ENCODE data around the gene ARRB2.
"Not testable (repeated sequence)": the region's sequence is repeated elsewhere in the genome, so short reads cannot be mapped to it uniquely, and the experiment has no call there.

ARRB2 gene

DNA sequence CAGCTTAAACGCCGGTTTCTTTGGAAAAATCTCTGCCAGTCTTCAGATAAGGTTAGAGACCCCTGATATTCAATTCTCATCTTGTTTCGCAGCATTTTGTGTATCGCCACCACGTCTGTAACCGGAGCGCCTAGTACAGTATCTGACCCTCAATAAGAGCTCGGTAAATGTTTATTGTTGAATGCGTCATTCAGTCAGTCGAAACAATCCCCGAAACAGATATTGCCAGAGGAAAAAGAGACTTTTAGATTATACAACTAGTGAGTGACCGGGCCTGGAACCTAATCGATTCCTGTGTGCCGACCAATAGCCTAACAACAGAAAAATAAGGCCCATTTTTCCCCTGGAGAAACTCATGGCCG lies 7.1 kb upstream of the ARRB2 start:
- DNase-seq (ENCODE audit: low spot score), result no peak

DNA sequence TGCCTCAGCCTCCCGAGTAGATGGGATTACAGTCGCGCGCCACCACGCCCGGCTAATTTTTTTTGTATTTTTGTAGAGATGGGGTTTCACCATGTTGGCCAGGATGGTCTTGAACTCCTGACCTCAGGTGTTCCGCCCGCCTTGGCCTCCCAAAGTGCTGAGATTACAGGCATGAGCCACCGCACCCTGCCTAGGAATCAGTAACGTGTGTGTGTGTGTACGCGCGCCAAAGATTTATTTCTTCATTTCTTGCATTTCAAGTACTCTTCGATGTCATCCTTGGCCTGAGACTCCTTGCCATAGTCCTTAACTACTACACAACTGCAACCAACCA lies 5.9 kb upstream of the ARRB2 start:
- not testable (repeated sequence) for DNase-seq (ENCODE audit: low spot score)

DNA sequence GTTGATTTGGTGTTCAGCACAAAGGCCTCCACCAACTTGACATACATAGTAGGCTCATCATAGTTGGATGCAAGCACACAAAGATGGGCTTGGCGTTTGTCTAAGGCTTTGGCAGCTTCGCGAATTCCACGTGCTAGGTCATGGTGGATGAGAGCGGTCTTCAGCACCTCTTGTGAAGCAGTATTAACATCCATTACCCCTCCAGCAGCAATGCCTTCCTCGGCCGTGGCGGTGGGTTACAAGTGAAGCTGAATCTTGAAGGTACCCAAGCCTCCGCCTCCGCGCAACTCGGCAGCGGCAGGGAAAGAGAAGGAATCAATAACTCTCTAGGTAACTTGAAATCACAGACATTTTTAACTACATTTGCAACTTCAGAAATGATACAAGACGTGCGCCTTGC lies 5.4 kb upstream of the ARRB2 start:
- no peak for DNase-seq (ENCODE audit: low spot score)

DNA sequence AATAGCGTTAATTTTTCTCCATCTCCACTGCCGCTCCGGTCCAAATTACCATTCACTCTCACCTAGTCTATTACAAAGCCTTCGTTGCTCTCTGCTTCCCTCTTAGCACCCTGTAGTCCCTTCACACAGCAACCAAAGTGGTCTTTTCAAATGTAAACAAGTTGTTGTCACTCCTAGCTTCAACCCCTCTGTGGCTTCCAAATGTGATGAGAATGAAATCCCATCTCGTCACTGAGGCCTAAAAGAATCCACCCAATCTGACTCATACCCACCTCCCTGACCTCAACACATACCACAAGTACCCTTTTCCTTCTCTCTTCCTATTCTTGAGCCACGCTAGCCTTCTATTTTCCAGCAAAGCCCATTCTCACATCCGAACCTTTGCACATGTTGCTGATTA lies 4.3 kb upstream of the ARRB2 start:
- peak; percentile 52 for DNase-seq (ENCODE audit: low spot score)

DNA sequence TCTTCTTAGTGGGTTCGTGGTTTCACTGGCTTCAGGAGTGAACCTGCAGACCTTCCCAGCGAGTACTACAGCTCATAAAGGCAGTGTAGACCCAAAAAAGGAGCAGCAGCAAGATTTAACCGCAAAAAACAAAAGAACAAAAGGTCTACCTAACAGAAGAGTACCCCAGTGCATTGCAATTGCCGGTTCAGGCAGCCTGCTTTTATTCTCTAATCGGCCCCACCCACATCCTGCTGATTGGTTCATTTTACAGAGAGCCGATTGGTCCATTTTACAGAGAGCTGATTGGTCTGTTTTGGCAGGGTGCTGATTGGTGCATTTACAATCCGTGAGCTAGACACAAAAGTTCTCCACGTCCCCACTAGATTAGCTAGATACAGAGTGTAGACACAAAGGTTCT lies 2.0 kb upstream of the ARRB2 start:
- peak; percentile 15 for DNase-seq (ENCODE audit: low spot score)

DNA sequence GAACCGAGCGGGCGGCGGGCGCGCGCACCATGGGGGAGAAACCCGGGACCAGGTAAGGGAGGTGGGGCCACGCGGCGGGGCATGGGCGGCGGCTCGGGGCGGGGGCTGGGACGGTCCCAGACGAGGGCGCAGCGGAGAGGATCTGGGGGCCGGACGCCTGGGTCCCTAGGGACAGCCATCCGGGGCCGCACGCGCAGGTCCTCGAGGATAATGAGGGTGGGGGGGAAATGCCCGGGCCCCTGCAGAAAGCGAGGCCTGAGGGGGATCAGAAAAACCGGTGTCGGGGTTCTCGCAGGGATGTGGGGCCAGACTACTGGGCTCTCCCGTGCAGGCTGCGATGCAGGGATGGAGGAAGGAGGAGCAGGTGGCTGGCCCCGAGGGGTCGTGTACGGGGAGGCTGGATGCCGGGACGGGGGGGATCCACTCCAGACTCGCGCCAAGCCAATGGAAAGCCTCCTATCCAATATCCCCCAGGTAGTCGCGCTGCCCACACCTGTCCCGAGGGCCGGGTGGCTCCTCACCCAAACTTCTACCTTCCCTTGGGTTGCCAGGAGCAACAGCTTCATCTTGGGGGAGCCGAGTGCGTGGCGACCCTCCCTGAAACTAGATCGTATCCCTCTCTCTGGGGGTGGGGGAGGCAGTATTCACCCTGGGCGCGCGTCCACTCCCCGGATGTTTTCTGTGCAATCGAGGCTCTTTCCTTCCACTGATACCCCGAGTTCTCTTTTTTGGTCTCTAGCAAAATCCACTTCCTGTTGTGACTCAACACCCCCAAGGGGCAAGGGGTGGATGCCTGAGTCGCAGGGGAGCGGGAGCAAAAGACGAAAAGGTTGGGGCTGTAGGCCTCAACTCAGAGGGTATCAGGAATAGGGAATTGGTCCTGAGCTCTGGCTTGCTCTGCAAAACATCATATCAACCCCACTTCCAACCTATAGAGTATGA lies 532 bp downstream of the ARRB2 start:
- DNase-seq (ENCODE audit: low spot score), result no peak

DNA sequence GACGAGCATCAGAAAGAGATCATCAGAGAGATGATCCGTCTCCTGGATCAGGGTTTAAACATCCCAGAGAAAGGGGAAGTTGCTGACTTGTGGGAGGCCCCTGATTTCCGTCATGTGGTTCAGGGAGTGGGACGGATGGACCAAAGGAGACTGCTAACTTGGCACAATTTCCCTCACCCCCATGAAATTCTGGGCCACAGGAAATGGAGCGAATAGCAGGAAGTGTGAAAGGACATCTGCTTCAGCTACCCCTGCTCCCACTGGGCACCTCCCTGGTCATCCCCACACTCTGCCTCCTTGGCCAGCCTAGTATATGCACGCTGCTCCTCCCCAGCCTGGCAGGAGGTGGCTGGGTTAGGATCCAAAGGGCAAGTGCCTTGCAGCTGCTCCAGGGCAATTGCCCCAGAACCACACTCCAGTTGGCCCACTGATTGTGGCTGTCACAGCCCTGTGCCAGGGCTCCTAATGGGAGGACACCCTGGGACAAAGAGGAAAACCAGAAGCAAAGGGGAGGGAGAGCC lies 1.3 kb downstream of the ARRB2 start:
- DNase-seq (ENCODE audit: low spot score), result no peak

DNA sequence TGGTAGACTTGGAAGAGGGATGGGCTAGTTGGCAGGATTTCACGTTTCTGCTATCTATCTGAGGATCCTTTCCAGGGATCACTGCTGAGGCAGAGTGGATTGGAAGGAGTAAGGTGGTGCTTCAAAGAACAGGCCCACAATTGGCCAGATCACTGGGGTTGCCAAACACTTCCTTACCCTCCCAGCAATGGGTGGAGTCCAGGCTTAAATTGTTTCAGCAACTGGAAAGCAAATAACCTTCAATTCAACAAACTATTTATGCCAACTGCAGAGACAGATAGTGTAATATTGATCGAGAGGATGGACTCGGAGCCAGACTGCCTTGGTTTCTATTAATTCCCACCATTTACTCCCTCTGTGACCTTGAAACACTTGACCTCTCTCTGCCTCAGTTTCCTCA lies 2.1 kb downstream of the ARRB2 start:
- DNase-seq (ENCODE audit: low spot score), result no peak

DNA sequence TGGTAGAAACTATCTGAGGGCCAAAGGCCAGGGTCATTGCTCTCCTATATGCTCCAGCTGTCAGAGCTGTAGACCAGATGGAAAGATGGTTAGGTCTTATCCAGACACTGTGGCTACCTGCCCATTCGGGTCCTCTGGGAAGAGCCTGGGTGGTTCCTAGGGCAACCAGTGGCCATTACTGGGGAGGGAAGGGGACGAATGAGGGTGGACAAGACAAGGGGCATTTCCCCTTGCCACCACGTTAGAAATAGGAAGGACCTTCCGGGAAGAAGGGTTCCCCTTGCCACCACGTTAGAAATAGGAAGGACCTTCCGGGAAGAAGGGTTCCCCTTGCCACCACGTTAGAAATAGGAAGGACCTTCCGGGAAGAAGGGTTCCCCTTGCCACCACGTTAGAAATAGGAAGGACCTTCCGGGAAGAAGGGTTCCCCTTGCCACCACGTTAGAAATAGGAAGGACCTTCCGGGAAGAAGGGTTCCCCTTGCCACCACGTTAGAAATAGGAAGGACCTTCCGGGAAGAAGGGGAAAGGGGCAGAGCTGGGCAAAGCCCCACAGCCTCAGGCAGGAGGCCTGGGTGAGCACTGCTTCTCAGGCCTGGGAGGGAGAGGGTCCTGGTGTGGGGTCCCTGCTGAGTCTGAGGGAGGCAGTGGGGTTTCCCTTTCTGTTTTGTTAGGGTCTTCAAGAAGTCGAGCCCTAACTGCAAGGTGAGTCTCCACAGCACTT lies 4.1 kb downstream of the ARRB2 start:
- DNase-seq (ENCODE audit: low spot score), result not testable (repeated sequence)

DNA sequence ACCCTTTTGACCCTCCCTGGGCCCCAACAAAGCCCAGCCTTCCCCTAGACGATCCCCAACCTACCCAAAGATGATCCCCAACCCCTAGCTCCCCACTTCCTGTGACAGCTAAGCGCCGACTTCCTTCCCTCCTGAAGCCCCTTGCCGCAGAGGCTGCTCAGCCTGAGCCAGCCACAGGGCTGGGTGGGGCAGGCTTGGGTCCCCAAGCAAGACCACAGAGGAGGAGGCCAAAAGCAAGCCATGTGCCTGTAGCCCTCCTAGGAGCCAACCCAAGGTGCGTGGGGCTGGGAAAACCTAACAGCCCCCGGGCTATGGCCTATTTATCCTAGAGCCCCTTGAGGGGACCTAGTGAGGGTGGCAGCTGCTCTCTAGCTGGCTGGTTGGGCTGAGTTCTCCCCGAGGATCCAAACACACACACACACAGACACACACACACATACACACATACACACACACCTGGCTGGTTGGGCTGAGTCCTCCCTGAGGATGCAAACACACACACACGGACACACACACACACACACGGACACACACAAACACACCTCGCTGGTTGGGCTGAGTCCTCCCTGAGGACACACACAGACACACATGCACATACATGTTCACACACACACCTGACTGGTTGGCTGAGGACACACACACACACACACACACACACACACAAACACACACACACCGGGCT lies 4.8 kb downstream of the ARRB2 start:
- no peak for DNase-seq (ENCODE audit: low spot score)

DNA sequence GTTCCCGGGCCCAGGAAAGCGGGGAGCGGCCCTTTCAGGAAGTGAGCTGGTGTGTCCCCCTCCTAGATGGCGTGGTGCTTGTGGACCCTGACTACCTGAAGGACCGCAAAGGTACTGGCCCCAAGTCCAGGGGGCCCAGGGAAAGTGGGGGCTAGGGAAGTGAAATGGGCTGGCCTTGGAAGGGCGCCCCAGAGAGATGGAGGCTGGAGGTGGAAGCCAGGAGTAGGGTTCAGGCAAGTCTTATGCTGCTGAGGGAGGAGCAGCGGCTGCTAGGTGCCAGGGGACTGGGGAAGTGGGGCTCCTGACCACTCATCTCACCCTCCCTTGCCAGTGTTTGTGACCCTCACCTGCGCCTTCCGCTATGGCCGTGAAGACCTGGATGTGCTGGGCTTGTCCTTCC lies 5.6 kb downstream of the ARRB2 start:
- no peak for DNase-seq (ENCODE audit: low spot score)

DNA sequence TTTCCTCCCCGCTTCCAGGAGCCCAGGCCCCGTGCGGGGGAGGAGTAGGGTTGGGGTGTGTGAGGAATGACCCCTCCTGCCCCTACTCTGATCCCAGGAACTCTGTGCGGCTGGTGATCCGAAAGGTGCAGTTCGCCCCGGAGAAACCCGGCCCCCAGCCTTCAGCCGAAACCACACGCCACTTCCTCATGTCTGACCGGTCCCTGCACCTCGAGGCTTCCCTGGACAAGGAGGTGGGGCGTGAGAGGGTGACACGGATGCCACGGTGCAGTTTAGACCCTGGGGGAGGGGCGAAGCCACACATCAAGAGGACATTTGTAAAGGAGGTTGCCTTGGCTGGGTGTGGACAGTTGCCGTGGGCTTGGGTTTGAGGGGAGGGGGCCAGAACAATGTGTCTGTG lies 7.4 kb downstream of the ARRB2 start:
- DNase-seq (ENCODE audit: low spot score), result no peak

DNA sequence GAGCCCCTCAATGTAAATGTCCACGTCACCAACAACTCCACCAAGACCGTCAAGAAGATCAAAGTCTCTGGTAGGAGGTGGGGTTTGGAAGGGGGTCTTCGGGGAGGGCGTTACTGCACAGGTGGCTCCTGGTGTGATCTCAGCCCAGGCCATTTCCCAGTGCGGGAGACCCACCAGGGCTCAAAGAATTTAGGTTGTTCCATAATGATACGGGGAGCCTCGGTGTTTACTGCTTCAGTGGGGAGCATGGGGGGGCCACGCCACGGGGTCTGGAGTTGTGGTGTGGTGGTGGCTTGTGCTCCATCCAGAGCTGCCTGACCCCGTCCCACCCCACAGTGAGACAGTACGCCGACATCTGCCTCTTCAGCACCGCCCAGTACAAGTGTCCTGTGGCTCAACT lies 7.8 kb downstream of the ARRB2 start:
- DNase-seq (ENCODE audit: low spot score), result no peak

DNA sequence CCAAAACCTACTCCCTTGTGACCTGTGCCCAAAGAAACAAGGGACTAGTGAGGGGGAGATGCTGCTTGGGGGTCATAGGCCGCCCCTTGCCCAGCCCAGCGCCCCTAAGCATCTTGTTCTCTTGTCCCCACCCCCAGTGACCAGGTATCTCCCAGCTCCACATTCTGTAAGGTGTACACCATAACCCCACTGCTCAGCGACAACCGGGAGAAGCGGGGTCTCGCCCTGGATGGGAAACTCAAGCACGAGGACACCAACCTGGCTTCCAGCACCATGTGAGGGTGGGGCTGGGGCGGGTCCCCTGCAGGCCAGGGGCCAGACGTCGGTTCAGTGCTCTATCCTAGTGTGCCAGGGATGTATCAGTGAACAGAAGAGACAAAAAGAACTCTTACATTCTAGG lies 8.7 kb downstream of the ARRB2 start:
- DNase-seq (ENCODE audit: low spot score), result no peak

DNA sequence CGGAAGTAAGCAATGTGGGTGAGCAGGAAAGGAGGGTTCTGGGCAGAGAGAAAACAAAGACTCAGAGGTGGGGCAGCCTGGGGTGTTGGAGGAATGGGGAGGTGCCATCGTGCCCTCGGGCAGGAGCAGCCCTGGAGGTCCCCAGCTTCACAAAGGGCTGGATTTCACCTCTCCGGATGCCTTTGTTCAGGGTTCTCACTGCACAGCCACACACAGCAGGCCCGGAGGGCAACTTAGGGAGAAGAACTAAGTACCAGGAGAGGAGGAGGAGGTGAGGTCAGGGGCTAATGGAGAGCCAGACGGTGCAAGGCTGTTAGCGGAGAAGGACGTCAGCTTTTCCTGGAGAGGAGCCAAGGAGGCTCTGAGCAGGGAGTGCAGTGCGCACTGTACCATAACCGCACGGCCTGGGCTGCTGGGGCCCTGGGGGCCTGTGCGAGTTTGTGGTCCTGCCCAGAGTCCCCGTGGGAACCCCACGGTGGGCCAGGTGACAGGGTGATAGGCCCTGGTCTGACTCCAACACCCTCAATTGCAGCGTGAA lies 9.3 kb downstream of the ARRB2 start:
- peak; percentile 18 for DNase-seq (ENCODE audit: low spot score)

DNA sequence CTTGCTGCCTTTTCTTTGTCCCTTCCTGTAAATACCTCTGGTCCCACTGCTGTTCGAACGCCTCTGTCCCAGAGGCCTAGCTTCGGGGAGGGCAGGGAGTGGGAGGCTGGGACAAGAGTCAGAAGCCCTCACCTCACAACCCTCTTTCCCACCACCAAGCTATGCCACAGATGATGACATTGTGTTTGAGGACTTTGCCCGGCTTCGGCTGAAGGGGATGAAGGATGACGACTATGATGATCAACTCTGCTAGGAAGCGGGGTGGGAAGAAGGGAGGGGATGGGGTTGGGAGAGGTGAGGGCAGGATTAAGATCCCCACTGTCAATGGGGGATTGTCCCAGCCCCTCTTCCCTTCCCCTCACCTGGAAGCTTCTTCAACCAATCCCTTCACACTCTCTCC lies 10.4 kb downstream of the ARRB2 start:
- DNase-seq (ENCODE audit: low spot score), result no peak

DNA sequence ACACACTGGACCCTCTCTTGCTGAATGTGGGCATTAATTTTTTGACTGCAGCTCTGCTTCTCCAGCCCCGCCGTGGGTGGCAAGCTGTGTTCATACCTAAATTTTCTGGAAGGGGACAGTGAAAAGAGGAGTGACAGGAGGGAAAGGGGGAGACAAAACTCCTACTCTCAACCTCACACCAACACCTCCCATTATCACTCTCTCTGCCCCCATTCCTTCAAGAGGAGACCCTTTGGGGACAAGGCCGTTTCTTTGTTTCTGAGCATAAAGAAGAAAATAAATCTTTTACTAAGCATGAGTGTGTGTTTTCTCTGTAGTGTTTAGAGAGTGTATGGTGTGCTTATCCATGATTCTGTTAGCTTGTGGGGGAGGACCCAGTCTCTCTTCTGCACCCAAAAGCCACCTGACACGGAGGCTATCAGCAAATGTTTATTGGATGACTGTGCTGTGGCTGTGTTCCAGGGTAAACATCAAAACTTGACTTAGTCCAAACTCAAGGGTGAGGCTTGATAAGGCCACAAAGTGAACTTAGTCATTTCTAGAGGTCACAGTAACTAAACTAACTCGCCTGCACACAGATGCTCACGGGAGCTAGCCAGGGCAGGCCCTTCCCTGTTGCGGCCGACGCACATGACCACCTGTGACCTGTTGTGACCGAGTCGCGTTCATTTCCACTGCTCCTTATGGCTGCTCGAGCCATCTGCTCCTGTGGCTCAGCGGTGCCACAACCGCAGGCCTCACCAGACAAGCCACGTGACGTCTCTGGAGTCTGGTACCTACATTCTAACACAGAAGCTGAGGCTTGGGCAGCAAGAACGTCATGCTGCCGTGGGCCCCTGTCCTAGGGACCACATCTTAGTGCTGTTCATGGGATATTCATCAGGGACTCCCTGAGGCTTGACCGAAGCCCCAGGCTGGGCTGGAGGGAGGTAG lies 11.0 kb downstream of the ARRB2 start:
- DNase-seq (ENCODE audit: low spot score), result peak; percentile 78

DNA sequence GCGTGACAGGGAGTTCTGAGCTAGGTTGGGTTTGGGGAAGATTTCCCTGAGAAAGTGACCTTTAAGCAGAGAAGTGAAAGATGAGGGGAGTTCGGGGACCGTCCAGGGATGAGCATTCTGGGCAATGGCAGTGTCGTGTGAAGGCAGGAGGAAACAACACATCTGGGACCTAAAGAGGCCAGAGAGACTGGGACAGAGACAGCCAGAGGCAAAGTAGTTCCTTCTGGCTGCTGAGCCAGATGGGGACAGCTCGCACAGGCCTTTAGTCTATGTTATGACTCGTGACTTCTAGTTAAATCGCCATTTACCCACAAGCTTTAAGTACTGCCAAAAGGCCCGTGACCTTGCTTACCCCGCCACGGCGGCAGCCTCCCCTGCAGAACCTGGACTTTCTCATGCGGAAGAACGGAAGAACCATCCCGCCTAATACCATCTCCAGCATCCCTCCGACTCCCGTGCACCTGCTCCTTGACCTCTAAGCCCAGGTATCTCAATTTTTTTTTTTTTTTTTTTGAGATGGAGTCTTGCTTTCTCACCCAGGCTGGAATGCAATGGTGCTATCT lies 12.3 kb downstream of the ARRB2 start:
- no peak for DNase-seq (ENCODE audit: low spot score)

DNA sequence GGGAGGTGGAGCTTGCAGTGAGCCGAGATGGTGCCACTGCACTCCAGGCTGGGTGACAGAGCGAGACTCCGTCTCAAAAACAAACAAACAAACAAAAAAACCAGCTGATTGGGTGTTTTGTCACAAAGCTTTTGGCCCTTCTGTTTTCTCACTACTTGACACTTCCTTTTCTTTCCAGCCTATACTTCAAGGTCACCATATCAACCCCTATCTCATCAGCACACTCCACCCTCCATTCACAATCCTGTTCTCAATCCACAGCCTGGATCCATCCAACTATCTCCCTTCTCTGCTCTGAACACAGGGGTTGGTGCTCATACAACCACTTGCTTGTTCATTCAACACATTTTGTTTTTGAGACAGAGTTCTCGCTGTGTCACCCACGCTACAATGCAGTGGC lies 14.2 kb downstream of the ARRB2 start:
- DNase-seq (ENCODE audit: low spot score), result no peak

DNA sequence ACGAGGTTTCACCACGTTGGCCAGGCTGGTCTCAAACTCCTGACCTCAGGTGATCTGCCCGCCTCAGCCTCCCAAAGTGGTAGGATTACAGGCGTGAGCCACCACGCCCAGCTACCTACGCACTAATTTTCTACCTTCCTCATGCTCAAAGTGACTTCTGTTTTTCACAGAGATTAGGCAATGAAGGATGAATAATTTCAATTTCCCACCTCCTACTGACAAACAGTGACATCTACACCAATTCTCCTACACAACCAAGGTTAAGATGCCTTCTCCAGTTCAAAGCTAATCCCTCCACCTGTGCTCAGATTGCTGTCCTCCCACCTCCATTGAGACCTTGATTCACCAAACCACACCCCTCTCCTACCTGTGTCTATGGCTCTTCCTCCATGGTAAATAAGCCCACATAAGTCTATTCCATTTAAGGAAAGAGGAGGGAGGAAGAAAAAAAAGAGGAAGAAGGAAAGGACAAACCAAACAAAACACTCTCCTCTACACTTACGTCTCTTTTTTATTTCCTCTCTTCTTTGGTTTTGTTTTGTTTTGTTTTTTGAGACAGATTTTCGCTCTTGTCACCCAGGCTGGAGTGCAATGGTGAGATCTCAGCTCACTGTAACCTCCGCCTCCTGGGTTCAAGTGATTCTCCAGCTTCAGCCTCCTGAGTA lies 15.3 kb downstream of the ARRB2 start:
- DNase-seq (ENCODE audit: low spot score), result no peak

DNA sequence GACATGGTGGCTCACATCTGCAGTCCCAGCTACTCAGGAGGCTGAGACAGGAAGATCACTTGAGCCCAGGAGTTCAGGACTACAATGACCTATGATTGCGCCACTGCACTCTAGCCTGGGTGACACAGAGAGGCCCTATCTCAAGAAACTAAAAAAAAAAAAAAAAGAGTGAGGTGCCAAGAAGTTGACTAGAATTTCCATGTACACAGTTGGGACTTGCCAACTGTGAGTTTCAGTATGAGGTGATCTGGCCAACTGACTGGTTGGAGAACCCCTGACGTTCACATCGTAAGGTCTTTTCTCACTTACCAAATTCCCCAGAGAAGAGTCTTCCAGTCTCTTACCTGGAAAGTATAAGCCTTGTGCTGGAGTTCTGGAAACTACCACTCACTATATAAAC lies 17.7 kb downstream of the ARRB2 start:
- no peak for DNase-seq (ENCODE audit: low spot score)

All from kidney tubule cell (primary cell).